ENCODE results near the gene LRRC4C.

DNA sequence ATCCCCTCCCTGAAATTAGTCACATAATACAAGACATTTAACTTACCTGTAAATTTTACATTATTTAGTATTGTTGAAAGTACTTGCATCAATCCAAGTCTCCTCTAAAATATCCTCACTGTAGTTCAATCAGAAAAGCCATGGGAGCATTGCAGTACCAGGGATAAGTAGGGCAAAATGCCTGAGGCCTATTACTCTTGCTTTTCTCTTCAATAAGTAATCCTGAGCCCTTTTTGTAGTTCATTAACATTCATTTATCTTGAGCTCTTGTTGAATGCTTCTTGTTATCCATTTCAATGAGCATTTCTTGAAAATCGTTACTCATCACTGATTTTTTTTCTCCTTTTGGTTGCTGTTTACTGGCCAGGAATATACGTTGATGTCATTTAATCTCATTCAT lies 414.7 kb downstream of the LRRC4C start:
- TF ChIP-seq POLR2A (IDR thresholded peaks at IDR 0.05; ENCODE audit: low read depth, low read length) (no peak), TAF1 (IDR thresholded peaks at IDR 0.05; ENCODE audit: borderline replicate concordance, low read depth, low read length) (no peak)

Measured in GM12892 (cell line).